GM20000 (cell line): ENCODE results near the gene INSYN2B.

Experiments
- DNase-seq: peaks from one replicate; pipeline ENCODE4 v3.0.0; 2012; ENCODE audit warnings: low spot score
- CTCF ChIP-seq: IDR thresholded peaks from 2 replicates; pipeline ENCODE4 v1.5.1; 2012; ENCODE audit warnings: mild to moderate bottlenecking, control low read depth; ENCODE audit errors: extremely low read depth, missing control alignments

The INSYN2B gene

GRCh38 chr5:169992789-169993484 is 12.6 kb upstream of the INSYN2B start:
- no peak for DNase-seq
- no peak for TF ChIP-seq CTCF

- no peak for TF ChIP-seq CTCF
- DNase-seq: no peak
Observed at GRCh38 chr5:169991115-169991869, 11.0 kb upstream of the INSYN2B start.

GRCh38 chr5:169989365-169989764 is 9.1 kb upstream of the INSYN2B start:
- no peak for DNase-seq
- no peak for TF ChIP-seq CTCF

GRCh38 chr5:169988947-169989346 is 8.7 kb upstream of the INSYN2B start:
- TF ChIP-seq CTCF: no peak
- DNase-seq: no peak

- no peak for DNase-seq
- TF ChIP-seq CTCF: no peak
Observed at GRCh38 chr5:169988206-169988605, 7.9 kb upstream of the INSYN2B start.

- no peak for TF ChIP-seq CTCF
- no peak for DNase-seq
Observed at GRCh38 chr5:169979871-169980270, 424 bp downstream of the INSYN2B start.

GRCh38 chr5:169978714-169979113 is 1.6 kb downstream of the INSYN2B start:
- no peak for TF ChIP-seq CTCF

More at GRCh38 chr5:169978714-169979113, 1.6 kb downstream of the INSYN2B start:
- no peak for DNase-seq
